HG03045 (cell line): ENCODE measurements around the gene STRIP2.
"Not testable (repeated sequence)": the region's sequence is repeated elsewhere in the genome, so short reads cannot be mapped to it uniquely, and the experiment has no call there.

Source experiments
- ATAC-seq: cut with Tn5 transposase; IDR thresholded peaks from one replicate; pipeline ENCODE4 v1.9.1; 2021; ENCODE audit warnings: mild to moderate bottlenecking, moderate library complexity; ENCODE audit not compliant: unreplicated experiment

Gene STRIP2

DNA sequence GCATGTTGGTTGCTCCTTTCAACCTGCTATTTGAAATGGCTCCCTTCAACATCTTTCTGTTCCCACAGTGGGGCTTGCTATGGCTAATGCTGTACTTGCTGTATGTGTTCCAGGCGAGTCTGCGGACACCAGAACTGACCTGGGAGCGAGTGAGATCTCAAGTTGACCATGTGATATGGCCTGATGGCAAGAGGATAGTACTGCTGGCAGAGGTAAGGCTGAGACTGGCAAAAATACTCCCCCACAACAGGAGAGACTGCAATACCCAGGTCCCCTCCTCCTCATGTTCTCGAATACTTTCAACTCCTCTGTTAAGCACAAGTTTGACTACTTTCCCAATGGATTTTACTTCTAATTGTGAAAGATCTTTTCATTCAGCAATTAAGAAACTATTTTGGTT is 11.5 kb upstream of the STRIP2 start:
- no peak for ATAC-seq

DNA sequence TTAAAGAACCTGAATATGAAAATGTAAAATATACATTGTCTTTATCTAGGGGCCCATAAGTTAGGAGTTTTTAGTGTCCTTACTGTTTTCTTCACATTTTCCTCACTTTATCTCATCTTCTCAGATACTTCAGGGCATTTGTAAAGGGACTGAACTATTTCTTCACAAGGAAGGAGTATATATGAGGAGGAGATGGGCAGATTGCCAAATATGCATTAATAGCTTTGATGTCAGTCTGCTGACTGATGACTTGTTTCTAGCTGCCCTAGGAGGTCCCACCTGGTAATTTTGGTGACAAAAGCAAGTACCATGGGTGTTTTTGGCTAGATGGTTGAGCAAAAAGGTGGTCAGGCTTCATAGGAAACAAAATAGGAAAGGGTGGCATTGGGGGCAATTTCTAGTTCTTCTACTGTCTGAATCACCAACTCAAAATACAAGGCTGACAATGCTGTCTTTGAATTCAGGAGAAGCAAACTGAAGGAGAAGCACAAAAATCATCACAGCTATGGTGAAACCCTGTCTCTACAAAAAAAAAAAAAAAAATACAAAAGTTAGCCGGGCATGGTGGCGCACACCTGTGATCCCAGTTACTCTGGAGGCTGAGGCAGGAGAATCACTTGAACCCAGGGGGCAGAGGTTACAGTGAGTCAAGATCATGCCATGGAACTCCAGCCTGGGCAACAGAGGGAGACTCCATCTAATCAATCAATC is 10.4 kb upstream of the STRIP2 start:
- ATAC-seq: no peak

DNA sequence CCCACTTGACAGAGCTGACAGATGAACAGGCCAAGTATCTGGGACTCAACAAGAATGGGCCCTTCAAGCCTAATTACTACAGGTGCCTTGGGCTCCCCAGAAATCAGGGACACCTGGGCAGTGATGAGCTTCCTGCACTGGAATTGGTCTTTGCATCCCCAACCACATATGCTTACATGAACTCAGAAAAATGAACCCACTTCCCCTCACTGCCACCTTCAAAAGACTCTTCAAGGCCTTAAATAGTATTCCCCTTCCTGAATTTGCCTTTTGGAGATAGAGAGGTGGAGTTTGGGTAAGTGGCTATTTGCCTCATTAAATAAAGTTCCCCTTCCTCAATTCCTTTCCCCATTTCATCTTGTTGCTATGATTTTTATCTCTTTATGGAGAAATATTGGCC is 7.8 kb upstream of the STRIP2 start:
- ATAC-seq: no peak

DNA sequence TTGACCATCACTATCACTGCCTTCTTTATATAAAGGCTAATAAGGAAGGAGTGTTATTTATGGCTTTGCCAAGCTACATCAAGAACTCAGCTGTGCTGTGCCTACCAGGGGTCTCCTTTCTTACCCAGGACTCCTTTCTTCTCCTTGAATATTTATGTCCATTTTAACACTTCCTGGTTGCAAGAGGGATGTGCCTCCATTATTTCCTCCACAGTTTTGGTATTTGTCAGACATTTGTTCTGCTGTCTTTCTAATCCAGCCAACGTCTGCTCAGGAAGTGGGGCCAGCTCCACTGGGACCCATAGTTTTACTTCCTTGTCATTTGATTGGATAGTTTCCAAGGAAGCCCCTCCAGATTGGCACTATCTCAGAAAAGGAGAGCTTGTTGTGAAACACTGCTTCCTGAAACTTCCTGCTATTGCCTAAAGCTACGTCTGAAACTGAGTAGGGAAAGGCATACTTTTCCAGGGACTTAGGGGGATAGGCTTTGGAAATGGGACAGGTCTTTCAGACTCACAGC is 6.6 kb upstream of the STRIP2 start:
- ATAC-seq: no peak

DNA sequence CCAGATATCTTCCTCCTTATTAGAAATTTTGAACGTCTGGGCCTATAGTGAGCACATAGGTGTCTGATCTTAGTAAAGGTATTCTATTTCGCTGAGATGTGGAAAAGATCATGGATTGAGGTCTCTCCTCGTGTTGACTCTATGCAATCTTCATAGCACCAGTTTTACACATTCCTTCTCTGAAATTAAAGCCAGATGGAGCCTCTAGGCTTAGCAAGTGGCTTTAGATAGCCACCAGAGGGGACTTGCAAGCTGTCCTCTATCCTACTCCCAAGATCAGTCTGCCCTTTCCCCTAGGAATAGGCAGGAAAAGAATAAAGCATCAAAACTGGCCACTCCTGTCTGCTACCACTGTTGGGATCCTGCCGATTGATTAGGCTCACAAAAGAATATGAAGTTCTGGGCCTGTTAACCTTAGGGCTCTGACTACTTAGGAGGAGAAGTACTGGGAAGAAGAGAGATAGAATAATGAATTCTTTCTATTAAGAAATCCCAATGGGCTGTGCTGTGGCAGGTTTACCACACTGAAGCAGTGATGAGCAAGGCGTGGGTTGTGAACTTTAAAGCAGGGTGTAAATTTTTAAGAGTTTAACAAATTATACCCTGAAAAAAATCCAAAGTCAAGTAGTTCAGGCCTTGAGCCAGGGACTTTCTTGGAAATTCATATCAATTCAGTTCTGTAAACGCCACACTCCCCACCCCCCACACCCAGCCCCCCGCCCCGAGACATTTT is 2.2 kb upstream of the STRIP2 start:
- ATAC-seq: no peak

DNA sequence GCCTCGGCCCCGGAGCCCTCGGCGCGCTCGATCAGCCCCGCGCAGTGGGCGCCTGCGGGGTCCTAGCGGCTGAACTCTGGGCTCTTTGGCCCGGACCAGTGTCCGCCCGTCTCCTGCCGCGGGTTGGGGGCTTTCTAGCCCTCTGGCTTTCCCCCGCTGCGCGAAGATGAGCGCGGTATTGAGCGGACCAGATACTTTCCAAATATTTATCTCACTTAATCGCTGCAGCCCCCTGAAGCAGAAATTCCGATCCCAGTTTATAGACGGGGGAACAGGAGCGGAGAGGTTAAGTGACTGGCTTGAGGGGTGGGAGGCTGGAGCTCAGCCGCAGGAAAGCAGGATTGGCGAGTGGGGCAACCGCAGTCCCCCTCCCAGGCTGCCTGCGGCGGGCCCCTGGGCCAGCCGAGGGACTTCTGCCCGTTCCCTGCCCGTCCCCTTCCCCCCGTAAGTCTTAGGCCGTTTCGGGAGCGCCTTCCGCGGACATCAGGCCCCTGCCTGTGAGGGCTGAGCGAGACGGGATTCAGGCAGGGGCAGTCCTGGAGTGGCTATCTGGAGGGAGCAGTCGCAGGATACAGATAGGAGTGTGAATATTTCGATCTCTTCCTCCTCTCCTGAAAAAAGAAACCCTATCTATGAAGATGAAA is 565 bp downstream of the STRIP2 start:
- no peak for ATAC-seq

DNA sequence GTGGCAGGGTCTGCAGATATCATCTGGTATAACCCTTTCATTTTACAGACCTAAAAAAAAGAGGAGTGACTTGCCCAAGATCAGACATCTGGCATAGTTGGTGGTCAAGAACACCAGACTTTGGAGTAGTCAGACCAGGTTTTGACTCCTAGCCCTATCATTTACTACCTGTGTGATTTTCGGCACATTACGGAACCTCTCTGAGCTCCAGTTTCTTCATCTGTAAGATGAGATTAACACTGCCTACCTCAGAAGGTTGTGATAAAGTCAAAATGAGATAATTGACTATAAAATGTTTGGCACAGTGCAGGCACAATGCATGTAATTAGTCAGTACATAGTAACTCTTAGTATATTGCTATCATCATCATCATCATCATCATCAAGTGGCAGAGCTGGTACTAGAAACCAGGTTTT is 1.2 kb downstream of the STRIP2 start:
- no peak for ATAC-seq

DNA sequence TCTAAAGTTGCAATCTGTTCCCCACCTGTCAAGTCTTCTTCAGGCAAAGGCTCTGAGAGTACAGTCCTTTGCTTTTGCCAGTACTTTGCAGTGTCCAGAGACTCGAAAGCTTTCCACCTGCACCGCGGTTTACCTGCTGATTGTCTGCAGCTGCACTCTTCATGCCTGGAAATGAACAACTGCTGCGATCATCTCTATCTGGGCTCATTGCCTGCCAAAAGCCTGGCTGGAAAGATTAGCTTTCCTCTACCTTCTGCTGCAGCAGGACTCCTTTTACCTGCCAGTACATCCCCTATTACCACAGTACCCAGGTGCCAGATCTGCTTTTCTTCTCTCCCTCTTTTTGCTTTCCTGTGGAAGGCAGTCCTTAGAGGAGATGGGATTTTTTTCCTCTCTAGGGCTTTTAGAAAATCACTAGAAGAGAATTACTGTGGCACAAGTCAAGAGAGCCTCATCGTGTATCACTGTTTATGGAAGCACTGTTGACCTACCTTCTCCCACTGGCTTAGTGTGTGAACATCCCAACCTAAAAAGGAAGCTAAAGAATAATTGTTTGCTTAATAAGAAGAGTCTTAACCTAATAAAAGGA is 2.2 kb downstream of the STRIP2 start:
- no peak for ATAC-seq

DNA sequence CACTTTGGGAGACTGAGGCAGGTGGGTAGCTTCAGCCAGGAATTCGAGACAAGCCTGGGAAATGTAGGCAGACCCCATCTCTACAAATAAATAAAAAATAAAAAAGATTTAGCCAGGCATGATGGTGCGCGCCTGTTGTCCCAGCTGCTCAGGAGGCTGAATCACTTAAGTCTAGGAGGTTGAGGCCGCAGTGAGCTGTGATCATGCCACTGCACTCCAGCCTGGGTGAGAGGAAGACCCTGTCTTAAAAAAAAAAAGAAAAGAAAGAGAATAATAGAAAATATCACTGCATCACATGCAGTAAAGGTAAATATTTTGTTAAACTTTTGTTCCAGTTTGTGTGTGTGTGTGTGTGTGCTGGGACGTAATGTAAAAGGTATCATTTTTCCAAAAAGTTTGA is 3.0 kb downstream of the STRIP2 start:
- ATAC-seq: no peak

DNA sequence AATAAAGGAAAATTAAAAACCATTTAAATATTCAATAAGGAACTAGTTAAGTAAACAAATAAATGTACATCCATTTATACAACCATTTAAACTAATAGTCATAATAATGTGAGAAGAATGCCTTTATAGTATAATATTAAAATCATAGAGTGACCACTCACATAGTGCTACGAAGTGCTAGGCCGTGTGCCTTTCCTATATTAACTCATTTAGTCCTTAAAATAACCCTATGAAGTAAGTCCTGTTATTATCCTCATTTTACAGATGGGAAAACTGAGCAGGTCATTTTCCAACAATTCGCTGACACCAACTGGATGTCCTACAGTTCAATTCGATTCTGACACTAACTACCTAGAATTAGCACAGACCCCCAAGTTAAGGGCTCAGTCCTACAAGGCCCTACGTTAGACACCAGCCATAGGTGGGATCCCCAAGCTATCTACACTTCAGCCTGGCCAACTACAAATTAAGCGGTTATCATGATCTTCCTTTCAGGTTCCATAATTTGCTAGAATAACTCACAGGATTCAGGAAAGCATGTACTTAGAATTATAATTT is 4.1 kb downstream of the STRIP2 start:
- no peak for ATAC-seq

DNA sequence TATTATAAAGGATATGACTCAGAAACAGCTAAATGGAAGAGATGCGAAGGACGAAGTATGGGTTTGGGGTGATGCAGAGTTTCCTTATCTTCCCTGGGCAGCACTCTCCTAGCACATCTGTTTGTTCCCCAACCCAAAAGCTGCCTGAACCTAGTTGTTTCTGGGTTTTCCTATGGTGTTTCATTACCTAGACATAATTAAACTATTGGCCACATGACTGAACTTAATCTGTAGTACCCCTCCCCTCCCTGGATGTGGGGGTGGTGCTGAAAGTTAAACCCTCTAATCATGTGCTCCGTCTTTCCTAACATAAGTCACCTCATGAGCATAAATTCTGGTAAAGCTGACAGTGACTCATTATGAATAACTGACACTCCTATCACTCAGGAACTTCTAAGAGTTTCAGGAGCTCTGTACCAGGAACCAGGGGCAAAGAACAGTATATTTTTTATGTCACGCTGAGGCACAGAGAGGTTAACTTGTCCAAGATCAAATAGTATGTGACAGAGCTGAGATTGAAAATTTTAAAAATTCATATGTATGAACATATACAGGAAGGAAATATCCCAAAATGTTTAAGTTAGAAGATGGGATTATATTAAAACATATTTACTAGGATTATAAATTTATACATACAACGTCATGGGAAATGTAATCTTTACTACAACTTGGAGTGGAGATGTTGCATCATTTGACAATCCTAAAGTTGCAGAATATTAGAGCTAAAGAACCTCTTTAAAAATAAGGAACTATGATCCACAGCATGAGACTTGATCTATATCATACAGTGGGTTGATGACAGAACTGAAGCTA is 4.8 kb downstream of the STRIP2 start:
- ATAC-seq: no peak

DNA sequence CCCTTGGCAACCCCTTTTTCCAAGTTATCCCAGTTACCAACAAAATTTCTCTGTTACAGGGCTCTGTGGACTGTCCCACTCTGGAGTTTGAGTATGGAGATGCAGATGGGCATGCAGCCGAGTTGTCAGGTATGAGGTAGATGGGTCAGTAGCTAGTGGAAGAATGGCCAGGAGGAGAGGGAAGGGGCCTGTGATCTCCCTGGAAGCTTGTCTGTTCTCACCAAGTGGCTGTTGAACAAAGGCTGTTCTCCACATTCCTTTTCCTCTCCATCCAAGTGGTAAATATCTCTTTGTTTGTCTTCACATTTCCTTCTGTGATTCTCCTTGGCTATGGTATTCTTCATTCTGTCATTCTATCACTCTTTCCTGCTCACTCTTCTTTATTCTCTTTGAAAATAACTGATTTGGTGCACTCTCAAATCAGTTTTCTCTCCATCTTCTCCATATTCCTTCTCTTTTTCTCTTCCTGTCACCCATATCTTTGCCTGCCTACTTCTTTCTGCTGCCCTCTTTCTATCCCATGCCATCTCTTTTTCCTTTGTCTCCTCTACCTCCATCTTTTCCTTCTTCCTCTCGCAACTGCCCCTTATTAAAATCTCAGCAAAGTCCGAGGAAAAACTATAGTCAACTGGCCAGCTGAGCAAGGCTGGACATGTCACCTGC is 5.9 kb downstream of the STRIP2 start:
- no peak for ATAC-seq

DNA sequence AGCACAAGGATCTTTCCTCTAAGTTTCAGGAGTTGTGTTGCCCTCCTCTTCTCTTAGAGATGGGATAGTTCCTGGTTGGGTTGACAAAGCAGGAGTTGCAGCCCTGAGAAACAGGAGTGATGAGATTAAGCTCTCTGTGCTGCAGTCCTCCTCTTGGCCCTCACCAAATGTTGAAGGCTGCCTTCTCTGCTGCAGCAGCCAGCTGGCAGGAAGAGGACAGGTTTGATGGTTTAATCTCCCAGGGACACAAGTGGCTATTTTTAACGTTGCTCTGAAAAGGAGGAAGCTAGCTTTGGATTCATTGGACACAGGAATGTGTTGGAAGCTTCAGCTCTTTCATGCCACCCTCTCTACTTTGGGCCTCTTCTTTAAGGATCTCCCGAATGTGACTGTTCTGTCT is 9.4 kb downstream of the STRIP2 start:
- ATAC-seq: no peak

DNA sequence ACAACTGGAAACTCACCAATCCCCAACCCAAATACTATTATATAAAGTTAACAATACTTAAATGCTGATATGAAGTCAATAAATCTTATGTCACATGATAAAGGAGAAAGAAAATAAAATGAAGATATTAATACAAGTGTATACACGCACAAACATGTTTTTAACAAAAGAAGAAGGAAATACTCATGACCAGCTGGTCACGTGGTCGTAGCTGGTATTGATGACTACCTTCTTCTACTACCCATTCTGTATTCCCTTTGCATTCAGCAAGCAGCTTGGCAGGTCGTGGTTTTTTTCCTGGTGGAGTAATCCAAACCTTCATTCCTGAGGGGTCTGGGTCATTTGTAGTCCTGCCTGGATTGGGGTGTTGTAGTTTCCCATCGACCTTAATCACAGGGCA is 10.5 kb downstream of the STRIP2 start:
- ATAC-seq: not testable (repeated sequence)

DNA sequence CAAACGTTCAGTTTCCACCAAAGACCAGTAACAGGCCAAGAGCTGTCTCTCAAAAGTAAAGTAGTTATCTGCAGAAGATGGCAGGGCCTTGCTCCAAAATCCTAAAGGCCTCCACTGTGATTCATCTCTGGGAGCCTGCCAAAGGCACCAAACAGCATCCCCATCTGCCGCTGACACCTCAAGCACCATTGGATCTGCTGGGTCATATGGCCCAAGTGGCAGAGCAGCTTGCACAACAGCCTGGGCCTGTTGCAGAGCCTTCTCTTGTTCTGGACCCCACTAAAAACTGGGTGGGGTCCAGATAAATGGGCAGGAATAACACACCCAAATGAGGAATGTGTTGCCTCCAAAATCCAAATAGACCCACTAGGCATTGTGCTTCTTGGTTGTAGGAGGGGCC is 12.7 kb downstream of the STRIP2 start:
- ATAC-seq: not testable (repeated sequence)

DNA sequence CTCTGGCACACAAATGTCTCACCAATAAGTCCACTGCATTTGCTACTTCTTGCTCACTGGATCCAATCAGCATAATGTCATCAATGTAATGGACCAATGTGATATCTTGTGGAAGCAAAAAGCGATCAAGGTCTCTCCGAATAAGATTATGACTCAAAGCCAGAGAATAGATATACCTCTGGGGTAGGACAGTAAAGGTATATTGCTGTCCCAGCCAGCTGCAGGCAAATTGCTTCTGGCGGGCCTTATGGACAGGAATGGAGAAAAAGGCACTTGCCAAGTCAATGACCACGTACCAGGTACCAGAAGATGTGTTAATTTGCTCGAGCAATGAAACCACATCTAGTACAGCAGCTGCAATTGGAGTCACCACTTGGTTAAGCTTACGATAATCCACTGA is 13.2 kb downstream of the STRIP2 start:
- ATAC-seq: not testable (repeated sequence)

DNA sequence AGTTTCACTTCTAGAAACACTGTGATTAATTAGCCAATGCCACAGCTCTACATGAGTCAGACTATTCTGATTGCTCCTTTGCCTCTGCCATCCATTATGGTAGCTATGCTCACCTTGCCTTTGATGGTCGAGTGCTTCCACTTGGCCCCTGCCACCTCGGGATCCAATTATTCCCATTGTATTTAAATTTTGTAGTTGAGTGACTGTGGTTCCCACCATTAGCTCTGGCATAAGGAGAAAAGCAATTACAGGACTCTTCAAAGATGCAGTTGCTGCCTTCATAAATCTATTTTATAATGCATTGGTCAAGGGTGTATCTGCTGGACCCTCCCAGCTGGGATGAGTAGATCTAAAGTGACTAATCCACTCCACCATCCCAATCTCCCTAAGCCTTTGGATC is 14.4 kb downstream of the STRIP2 start:
- not testable (repeated sequence) for ATAC-seq

DNA sequence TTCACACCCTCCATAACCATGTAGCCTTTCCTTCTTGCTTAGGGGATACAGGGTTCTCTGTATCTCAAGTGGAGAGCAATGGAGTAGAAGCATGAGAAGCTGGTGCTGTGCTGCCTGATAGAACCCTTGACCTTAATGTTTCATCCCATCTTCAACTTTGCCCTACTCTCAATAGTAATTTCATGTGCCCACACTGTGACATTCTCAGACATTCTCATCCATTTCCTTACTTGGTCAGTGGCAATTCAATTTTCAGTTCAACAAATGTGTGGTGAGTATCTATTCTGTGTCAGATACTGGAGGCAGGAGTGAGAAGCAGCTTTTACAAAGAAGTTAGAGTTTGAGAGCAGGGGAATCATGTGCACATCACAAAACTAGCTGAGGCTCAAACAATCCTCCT is 16.1 kb downstream of the STRIP2 start:
- ATAC-seq: no peak

DNA sequence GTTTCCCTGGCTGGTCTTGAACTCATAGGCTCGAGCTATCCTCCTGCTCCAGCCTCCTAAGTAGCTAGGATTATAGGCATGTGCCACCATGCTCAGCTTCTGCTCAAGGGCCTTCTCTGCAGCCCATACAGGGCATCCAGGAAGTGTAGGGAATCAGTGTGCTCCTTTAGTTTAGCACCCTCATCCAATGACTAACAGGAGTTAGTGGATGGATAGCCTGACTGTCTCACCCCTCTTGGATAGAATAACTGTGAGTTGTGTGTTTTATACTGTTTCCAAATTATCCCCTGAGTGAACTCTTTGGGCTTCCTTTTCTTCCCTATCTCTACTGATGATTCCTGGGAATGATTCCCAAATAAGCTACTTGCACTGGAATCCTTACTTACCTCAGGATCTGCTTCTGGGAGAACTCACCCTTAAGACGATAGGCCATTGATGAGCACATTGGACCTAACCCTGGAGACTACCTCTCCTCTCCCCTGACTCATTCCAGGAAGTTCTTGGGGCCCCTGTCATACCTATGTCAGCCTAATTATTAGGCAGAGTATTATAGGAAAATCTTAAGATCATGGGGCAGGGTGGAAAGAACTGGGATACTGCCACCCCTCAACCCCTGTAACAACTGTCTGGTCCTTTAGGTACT is 18.5 kb downstream of the STRIP2 start:
- ATAC-seq: no peak
